K562 (cell line): ENCODE measurements around the gene DNAJB12. TPM values are rescaled to one million over a fixed set of nuclear protein-coding genes. Genes with fewer than 3 reads are reported as not detected.

Experiments used
- AFF1 ChIP-seq, 2 experiments: fragments of 450-650 bp; IDR thresholded peaks; 2 replicates each; pipeline ENCODE4 v1.6.1; 2018; ENCODE audit warnings: mild to moderate bottlenecking in 2 of 2, low read depth in 1 of 2; ENCODE audit not compliant: partially characterized antibody in 2 of 2
- ASH1L ChIP-seq: fragments of 450-650 bp; IDR thresholded peaks from 2 replicates; pipeline ENCODE4 v1.6.1; 2018; ENCODE audit warnings: borderline replicate concordance, mild to moderate bottlenecking, low read depth; ENCODE audit not compliant: partially characterized antibody
- ATF3 ChIP-seq, 2 experiments: fragments of 450-650 bp in 1 of 2; sonication (generic) in 1 of 2; formaldehyde crosslinking in 1 of 2; IDR thresholded peaks in 1 of 2; conservative IDR thresholded peaks in 1 of 2; 2 replicates each; pipeline versions ENCODE4 v1.6.1 to v1.8.1; 2016 to 2023; ENCODE audit warnings: mild to moderate bottlenecking in 2 of 2, moderate library complexity in 2 of 2, inconsistent platforms in 1 of 2, missing genetic modification reagents in 1 of 2
- DPF2 ChIP-seq: fragments of 450-650 bp; IDR thresholded peaks from 2 replicates; pipeline ENCODE4 v1.6.1; 2016
- E2F8 ChIP-seq: fragments of 450-650 bp; IDR thresholded peaks from 2 replicates; pipeline ENCODE4 v1.7.1; 2018; ENCODE audit warnings: mild to moderate bottlenecking, low read depth; ENCODE audit not compliant: partially characterized antibody
- ERF ChIP-seq: fragments of 450-650 bp; formaldehyde crosslinking; IDR thresholded peaks from 2 replicates; pipeline ENCODE4 v1.4.0; 2020; ENCODE audit warnings: mild to moderate bottlenecking, mixed read lengths
- ESRRB ChIP-seq: fragments of 250-450 bp; sonication (Bioruptor Pico); IDR thresholded peaks from 2 replicates; pipeline ENCODE4 v1.5.0; 2020; ENCODE audit warnings: mild to moderate bottlenecking, moderate library complexity, borderline replicate concordance
- FOXK1 ChIP-seq: sonication (generic); formaldehyde crosslinking; IDR thresholded peaks from 2 replicates; pipeline ENCODE4 v1.8.0; 2022; ENCODE audit warnings: missing genetic modification reagents, mild to moderate bottlenecking, borderline replicate concordance
- HDGF ChIP-seq: fragments of 450-650 bp; IDR thresholded peaks from 2 replicates; pipeline ENCODE4 v1.6.1; 2016
- HIVEP1 ChIP-seq: fragments of 250-450 bp; sonication (Bioruptor Pico); IDR thresholded peaks from 2 replicates; pipeline ENCODE4 v1.4.0; 2020; ENCODE audit warnings: mild to moderate bottlenecking
- MEF2D ChIP-seq: conservative IDR thresholded peaks from 2 replicates; pipeline ENCODE4 v1.6.1; 2016; ENCODE audit warnings: low read depth, missing genetic modification characterization, missing compliant biosample characterization
- MIER1 ChIP-seq: fragments of 450-650 bp; IDR thresholded peaks from 2 replicates; pipeline ENCODE4 v1.6.1; 2016; ENCODE audit warnings: antibody characterized with exemption, mild to moderate bottlenecking, low read depth
- MXI1 ChIP-seq: IDR thresholded peaks from 2 replicates; pipeline ENCODE4 v1.6.1; 2011; ENCODE audit warnings: low read depth, mild to moderate bottlenecking, improper control_type of control experiment, low read length
- NRF1 ChIP-seq, 2 experiments: fragments of 450-650 bp; IDR thresholded peaks in 1 of 2; conservative IDR thresholded peaks in 1 of 2; 2 replicates each; pipeline ENCODE4 v1.6.1; 2014; ENCODE audit warnings: mild to moderate bottlenecking in 2 of 2
- PHF21A ChIP-seq: fragments of 450-650 bp; IDR thresholded peaks from 2 replicates; pipeline ENCODE4 v1.6.1; 2017; ENCODE audit warnings: low read depth, borderline replicate concordance
- PYGO2 ChIP-seq: fragments of 450-650 bp; IDR thresholded peaks from 2 replicates; pipeline ENCODE4 v1.6.1; 2016; ENCODE audit warnings: mild to moderate bottlenecking, missing genetic modification characterization, moderate library complexity, missing compliant biosample characterization
- XRCC5 ChIP-seq: fragments of 200-400 bp; formaldehyde crosslinking; IDR thresholded peaks from 2 replicates; pipeline ENCODE4 v1.6.1; 2017; ENCODE audit warnings: low read depth, mild to moderate bottlenecking, low read length
- ZBTB1 ChIP-seq: sonication (generic); formaldehyde crosslinking; IDR thresholded peaks from 2 replicates; pipeline ENCODE4 v1.8.1; 2023; ENCODE audit warnings: missing genetic modification reagents, low read depth, mild to moderate bottlenecking, borderline replicate concordance
- ZNF121 ChIP-seq: sonication (generic); formaldehyde crosslinking; conservative IDR thresholded peaks from 2 replicates; pipeline ENCODE4 v1.8.0; 2022; ENCODE audit warnings: missing genetic modification reagents
- ZNF184 ChIP-seq: sonication (generic); formaldehyde crosslinking; IDR thresholded peaks from 2 replicates; pipeline ENCODE4 v1.5.0; 2020; ENCODE audit warnings: missing genetic modification reagents
- ZNF239 ChIP-seq: fragments of 250-450 bp; sonication (Bioruptor Pico); IDR thresholded peaks from 2 replicates; pipeline ENCODE4 v1.4.0; 2020; ENCODE audit warnings: mild to moderate bottlenecking
- ZNF668 ChIP-seq: fragments of 250-450 bp; sonication (Bioruptor Pico); IDR thresholded peaks from 2 replicates; pipeline ENCODE4 v1.8.0; 2022; ENCODE audit warnings: mild to moderate bottlenecking, inconsistent platforms
- polyA plus RNA-seq, 8 experiments: library from polyadenylated mRNA; depleted of rRNA in 4 of 8; stranded (reverse) in 5 of 8; unstranded in 3 of 8; fragments of >200 nt; fragmentation: Nextera tagmentation in 2 of 8; fragmentation: Illumina TruSeq in 1 of 8; extraction: Ambion mirVana in 2 of 8; extraction: Trizol in 1 of 8; gene quantifications; 2 replicates each; pipeline versions ENCODE4 v1.2.1 to v1.2.3, GENCODE V29; 2011 to 2014; ENCODE audit warnings: inconsistent platforms in 1 of 8, missing spikeins in 1 of 8
- total RNA-seq, 7 experiments: library from RNA; depleted of rRNA in 6 of 7; stranded (reverse); fragments of >200 nt in 6 of 7; fragmentation: Illumina TruSeq in 2 of 7; extraction: Trizol in 2 of 7; gene quantifications; 2 replicates each; pipeline versions ENCODE4 v1.2.1 to v1.2.3, GENCODE V29; 2011 to 2021; ENCODE audit warnings: low replicate concordance in 1 of 7

DNAJB12 gene
- total and polyA plus RNA-seq, 9 of the 15 experiments (the other 6 are each of a cell fraction or from before 2014, with no cell fraction given): 3.5 to 31.5 (median 20.3) TPM

GRCh38 chr10:72297281-72297804 lies 57.4 kb downstream of the DNAJB12 start (continued):
- TF ChIP-seq ZNF239 (CRISPR knock-in tag): peak; percentile 48; the same call in 1 of the 2 replicates
- no peak for TF ChIP-seq ASH1L
- 0 out of 2 replicates have a peak, but pooled peaks have one; percentile 66 for TF ChIP-seq HIVEP1
- peak; percentile 76; the same call in 1 of the 2 replicates for TF ChIP-seq MIER1
- no peak for TF ChIP-seq ZNF668
- no peak for TF ChIP-seq FOXK1 (CRISPR knock-in tag)
- TF ChIP-seq PYGO2 (tag): 0 out of 2 replicates have a peak, but pooled peaks have one; percentile 6
- TF ChIP-seq ZBTB1: peak; percentile 93
- TF ChIP-seq XRCC5: no peak
- TF ChIP-seq AFF1 (IDR thresholded peaks at IDR 0.05; ENCODE audit: low read depth in 1 of 2, partially characterized antibody in 2 of 2): peak; percentile 78 to 79
- TF ChIP-seq ATF3 (IDR thresholded peaks at IDR 0.05): peak; percentile 39
- TF ChIP-seq ATF3 (CRISPR knock-in tag; conservative IDR thresholded peaks at IDR 0.05): no peak
- TF ChIP-seq MXI1: peak; percentile 56; the same call in 1 of the 2 replicates
- no peak for TF ChIP-seq PHF21A
- peak; percentile 76; the same call in 1 of the 2 replicates for TF ChIP-seq DPF2
- TF ChIP-seq ZNF121: no peak; the same call in 1 of the 2 replicates
- TF ChIP-seq HDGF: no peak
- no peak for TF ChIP-seq ZNF184 (CRISPR knock-in tag)
- TF ChIP-seq MEF2D (tag): peak; percentile 29; the same call in 1 of the 2 replicates
- no peak for TF ChIP-seq ESRRB (CRISPR knock-in tag)
- TF ChIP-seq ERF (CRISPR knock-in tag): peak; percentile 58
- peak; percentile 23 for TF ChIP-seq E2F8
- TF ChIP-seq NRF1 (conservative IDR thresholded peaks at IDR 0.05 in 1 of 2, IDR thresholded peaks at IDR 0.05 in 1 of 2): no peak
